T follicular helper cell (primary cell): ENCODE data around the gene ARHGAP8.

Experiments used
- DNase-seq: peaks from one replicate; pipeline ENCODE4 v3.0.0-alpha.2; 2020; ENCODE audit warnings: low read depth

Gene ARHGAP8

DNA sequence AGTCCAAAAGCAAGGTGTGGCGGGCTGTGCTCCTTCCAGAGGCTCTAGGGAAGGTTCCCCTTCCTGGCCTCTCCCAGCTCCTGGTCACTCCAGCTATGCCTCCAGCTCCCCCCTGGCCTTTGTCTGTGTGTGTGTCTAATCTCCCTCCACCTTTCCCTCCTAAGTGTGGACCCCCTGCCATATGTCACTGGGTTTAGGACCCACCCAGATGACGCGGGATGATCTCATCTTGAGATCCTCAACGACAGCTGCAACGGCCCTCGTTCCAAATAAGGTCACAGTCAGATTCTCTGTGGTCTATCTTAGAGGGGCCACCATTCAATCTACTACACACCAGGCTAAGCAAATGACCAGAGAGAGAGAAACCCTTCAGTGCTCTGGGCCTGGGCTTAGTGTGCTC is 107.9 kb downstream of the ARHGAP8 start:
- no peak for DNase-seq

DNA sequence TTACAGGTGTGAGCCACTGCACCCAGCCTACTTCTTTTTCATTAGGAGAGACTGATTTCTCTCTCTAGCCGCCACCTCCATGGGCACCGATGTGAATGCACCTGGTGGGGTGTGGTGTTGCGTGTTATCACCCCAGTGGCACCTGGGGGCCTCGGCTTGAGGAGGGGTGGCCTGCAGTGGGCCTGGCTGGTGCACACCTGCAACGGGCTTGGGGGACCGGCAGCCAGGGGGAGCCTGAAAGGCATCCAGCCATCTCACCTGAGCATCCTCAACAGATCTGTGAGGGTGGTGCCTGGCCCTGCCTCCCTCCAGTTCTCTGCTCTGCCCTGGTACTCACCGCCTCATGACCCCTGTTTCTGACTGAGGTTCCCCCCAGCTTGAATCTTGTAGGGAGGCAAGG is 108.9 kb downstream of the ARHGAP8 start:
- no peak for DNase-seq

DNA sequence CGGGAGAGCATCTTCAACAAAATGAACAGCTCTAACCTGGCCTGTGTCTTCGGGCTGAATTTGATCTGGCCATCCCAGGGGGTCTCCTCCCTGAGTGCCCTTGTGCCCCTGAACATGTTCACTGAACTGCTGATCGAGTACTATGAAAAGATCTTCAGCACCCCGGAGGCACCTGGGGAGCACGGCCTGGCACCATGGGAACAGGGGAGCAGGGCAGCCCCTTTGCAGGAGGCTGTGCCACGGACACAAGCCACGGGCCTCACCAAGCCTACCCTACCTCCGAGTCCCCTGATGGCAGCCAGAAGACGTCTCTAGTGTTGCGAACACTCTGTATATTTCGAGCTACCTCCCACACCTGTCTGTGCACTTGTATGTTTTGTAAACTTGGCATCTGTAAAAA is 109.9 kb downstream of the ARHGAP8 start:
- no peak for DNase-seq

DNA sequence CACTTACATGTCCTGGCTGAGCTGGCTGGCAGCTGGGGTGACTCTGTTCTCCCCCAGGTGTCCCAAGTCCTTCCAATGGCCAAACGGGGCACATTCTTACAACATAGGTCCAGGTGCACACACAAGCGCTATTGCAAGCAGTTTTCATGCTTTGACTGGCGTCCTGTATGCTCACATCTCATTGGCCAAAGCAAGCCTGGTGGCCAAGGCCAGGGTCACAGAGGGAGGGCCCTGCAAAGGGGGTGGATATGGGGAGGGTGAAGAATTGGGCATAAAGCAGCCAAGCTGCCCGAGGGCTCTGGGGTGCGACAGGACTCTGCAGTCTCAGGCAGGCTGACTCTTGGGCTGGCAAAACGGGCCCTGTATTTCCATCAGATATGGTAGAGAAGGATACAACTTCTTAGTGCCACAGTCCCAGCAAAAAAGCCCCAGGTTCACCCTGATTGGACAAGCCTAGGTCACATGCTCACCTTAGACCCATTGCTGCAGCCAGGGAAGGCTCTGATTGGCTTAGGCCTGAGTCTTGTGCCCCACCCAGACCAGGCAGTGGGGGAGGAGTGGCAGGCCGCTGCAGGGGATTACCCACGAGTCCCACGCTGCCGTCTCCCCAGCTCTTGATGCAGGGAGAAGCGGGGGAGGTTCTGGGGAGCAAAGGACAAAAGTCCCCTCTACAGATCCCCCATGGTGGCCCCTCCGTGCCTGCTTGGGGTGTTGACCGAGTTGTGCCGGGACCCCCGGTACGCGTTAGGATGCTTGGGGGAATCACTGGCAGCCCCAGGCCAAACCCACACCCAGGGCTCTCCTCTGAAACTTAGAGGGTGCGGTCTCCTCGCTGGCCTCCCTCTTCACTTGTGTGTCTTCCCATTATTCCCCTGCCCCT is 110.8 kb downstream of the ARHGAP8 start:
- no peak for DNase-seq

DNA sequence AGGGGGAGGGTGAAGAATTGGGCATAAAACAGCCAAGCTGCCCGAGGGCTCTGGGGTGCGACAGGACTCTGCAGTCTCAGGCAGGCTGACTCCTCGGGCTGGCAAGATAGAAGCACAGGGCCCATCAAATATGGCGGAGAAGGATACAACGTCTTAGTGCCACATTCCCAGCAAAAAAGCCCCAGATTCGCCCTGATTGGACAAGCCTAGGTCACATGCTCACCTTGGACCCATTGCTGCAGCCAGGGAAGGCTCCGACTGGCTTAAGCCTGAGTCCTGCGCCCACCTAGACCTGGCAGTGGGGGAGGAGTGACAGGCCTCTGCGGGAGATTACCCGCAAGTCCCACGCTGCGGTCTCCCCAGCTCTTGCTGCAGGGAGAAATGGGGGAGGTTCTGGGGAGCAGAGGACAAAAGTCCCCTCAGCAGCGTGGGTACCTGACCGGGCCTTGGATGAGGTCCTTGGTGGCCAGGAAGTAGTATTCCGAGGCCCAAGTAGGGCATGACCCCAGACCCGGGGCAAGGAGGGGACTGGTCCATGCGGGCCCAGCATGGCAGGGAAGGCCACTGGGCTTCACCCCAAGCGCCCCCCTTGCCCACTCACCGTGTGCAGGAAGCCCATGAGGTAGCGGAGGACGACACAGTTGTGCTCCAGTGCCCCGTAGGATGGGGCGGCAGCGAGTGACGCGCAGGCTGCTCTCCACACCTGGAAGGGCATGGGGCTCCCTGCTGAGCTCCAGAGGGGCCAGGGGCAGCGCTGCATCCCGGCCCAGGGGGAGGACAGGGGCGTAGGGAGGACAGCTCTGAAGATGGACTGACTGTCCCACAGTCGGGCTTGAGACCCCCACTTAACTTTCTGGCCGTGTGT is 113.0 kb downstream of the ARHGAP8 start:
- no peak for DNase-seq

DNA sequence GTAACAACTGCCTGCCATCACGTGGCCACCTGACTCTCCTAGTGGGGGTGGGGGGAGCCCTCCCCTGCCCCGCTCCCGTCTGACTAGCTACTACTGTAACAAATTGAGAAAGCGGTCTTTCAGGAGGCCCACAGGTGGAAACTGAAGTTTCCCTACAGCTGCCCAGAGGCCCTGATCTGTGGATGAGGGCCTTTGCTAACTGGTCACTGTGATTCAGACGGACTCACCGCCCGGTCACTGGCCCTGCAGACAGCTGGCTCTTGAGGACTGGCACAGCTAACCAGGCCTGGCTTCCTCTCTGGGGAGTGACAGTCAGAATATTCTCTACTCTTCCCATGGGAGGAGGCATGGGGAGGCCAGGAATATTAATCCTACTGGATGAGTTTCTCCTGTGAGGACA is 116.8 kb downstream of the ARHGAP8 start:
- DNase-seq: no peak

DNA sequence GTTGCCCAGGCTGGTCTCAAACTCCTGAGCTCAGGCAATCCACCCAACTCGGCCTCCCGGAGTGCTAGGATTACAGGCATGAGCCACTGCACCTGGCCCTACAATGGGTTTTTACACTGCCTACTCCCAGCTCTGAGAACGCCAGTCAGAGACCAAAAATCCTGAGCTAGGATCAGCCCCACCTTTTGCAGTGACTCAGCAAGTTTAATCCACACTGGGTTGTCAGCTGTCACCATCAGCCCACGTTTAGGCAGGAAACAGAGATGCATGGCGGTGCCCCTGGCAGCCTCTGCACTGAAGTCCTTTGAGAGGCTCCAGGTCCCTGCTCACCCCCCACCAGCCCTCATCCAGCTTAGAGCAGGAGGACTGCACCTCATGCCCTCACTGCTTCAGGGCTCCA is 117.6 kb downstream of the ARHGAP8 start:
- no peak for DNase-seq

DNA sequence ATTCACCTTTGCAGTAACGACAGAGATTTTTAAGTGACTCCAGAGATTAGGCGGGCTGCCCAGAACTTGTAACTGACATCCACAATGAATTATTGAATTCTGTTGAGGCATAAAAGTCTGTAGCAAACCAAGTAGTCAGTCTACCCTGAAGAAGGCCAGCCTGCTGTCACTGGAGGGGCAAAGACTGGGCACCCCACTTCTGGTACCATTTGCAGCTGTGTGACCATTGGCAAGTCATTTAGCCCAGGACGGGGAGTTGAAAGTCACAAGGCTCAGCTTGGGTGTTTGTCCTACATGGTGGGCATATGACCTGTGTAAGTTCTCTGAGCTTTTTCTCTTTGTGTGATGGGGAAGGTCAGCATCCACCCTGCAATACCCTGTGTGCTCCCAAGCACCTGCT is 119.4 kb downstream of the ARHGAP8 start:
- no peak for DNase-seq

DNA sequence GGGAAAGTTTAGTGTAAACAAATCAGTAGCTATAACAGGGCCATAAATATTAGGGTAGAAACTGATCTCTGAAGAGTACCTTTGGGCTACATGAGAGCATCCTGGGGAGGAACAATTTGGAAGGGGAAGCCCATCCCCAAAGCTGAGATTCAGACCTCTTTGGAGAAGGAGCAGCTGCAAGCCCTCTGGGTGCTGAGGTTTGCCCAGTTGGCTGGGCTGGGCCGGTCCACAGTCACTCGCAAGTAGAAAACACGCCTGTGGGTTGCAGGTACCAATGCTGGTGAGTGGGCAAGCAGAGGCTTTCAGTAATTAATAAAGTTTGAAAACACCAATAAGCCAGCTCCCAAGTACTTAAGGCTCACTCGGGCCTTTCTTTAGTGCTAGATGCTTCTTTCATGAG is 124.5 kb downstream of the ARHGAP8 start:
- no peak for DNase-seq

DNA sequence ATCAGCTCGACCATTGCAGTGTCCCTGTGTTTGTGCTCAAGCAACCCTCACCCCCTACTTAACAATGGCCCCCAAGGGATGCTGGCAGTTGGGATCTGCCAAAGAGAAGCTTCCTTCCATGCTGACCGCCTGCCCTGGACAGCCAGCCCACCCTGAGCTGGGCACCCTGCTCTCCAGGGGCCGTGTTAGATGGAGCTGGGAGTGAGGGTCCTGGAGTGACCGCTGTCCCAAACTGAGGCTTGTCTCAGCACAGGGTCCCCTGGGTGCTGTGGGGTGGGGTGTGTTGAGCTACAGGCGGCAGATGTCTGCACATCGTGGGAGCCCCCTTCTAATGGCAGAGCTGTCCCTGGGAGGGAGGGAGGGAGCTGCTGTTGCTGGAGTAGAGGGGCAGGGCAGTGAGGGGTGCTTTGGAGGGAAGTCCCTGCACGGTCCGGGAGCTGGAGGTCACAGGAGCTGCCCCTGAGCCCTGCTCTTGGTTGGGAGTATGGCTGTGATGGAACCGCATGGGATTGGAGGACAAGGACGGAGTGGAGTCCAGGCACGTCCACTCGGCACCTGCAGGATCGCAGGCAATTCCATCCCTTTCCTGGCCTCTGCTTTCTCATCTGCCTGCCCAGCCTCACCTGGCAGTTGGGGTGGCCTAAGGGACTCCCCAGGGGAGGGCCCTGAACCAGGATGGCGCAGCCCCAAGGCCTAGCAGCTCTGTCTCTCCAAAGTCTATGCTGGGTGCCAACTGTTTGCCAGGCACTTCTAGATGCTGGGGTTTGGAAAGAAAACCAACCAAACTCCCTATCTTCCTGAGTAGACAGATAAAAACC is 126.3 kb downstream of the ARHGAP8 start:
- no peak for DNase-seq

DNA sequence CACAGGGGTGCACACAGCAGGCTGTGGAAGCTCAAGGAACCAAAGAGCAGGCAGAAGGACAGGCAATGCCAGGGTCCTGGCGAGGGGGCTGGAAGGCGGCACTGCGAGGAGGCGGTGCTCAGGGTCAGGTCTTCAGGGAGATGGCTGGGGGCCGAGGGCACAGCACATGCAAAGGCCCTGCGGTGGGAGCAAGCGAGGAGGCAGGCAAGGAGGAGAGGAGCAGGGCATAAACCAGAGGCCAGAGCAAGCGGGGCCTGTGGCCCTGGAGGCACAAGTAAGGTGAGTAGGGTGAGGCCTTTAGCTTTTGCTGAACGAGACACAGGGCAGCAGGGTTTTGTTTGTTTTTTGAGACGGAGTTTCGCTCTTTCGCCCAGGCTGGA is 126.9 kb downstream of the ARHGAP8 start:
- DNase-seq: no peak

DNA sequence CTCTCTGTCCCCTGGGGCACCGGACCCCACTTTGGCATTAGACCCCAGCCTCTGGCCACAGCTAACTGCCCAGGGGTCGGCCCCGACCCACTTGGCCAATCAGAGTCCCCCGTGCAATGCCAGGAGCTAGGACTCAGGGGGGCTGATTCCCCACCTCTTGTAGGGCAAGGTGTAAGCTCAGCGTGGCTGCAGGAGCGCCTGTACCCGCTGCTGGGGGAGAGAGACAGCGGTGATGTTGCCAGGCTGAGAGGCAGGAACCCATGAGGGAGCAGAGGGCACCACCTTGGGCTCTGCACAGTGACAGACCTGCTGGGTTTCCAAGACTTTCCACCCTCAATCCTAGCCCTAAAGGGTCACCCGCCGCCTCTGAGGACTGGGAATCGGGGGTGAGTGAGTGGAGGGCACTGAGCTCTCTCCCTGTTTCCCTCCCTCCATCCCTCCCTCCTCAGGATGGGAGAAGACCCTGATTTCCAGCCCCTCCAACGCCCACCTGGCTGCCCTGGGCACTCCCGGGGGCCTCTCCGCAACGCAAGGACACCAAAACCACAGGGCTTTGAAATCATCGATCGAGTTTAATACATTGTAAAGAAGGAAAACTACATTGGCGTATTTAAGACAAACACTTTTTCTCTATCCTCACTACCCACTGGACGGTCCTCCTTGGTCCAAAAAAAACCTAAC is 128.4 kb downstream of the ARHGAP8 start:
- no peak for DNase-seq

DNA sequence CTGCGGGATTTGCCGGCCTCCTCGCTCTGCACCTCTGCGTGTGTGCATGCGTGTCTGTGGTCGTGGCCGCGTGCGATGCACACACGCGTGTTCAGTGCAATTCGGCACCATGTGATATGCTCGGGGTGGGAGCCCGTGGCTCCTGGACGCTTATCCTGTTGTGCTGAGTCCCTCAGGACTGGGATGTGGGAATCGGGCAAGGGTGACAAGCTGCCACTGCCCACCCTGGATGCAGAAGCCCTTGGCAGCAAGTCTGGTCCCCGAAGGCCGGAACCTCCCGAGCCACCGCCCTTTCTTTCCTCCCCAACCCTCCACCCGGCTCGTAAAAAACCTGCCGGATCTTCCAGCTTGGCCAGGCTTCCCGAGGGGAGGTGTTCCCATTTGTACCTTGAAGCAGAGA is 129.2 kb downstream of the ARHGAP8 start:
- no peak for DNase-seq

DNA sequence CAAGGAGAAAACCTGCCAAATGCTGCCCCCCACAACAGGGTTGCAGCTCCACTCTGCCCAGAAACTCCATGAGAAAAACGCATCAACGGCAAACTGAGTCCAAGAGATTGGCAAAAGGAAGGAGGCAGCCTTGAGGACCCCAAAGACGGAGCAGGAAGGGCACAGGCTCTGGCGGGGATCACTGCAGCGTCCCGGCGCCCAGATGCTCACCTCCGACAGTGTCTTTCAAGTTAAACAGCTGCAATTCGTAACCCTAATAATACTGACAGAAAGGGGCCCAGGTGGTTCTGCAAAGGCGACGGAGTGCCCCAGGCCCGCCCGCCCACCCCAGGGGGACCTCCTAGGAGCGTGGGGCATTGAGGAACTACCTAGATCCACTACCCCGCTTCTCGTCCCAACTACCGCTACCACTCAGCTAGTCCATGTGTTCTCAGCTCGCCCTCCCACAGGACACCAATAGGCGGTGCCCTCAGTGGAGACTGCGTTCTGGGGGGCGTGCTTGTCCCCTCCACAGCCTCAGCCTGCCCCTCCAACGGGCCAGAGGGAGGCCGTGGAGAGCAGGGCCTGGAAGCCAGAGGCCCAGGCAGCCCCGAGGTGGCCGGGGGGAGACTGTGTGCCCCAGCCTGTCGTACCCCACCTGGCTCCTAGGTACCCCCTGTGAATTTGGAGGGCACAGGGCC is 130.0 kb downstream of the ARHGAP8 start:
- no peak for DNase-seq

DNA sequence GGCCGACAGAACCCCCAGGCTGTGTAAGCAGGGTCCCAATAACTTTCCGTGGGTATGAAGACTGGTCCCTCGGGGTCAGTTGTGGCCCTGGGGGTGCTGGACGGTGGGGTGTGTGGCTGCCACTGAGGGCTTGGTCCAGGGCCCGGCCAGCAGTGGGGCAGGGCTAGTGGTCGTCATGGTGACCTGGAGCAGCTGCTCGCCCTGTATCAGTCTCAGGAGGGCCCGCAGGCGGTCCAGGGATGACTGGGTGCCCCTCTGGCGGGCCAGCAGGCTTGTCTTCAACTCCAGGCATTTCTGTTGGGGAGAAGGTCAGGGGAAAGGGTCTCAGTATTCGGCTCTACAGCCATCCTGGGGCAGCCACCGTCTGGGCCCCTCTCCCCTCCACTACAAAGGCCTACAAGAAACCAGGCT is 130.6 kb downstream of the ARHGAP8 start:
- DNase-seq: no peak

DNA sequence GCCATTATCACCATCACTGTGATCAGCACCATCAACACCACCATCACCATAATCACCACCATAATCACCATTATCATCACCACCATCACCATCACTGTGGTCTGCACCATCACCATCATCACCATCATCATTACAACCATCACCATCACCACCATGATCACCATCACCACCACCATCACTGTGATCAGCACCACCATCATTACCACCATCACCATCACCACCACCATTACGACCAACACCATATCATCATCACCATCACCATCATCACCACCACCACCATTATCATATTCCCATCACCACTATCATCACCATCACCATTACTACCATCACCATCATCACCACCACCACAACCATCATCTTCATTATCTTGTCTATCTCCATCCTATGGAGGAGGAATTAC is 132.2 kb downstream of the ARHGAP8 start:
- DNase-seq: no peak

DNA sequence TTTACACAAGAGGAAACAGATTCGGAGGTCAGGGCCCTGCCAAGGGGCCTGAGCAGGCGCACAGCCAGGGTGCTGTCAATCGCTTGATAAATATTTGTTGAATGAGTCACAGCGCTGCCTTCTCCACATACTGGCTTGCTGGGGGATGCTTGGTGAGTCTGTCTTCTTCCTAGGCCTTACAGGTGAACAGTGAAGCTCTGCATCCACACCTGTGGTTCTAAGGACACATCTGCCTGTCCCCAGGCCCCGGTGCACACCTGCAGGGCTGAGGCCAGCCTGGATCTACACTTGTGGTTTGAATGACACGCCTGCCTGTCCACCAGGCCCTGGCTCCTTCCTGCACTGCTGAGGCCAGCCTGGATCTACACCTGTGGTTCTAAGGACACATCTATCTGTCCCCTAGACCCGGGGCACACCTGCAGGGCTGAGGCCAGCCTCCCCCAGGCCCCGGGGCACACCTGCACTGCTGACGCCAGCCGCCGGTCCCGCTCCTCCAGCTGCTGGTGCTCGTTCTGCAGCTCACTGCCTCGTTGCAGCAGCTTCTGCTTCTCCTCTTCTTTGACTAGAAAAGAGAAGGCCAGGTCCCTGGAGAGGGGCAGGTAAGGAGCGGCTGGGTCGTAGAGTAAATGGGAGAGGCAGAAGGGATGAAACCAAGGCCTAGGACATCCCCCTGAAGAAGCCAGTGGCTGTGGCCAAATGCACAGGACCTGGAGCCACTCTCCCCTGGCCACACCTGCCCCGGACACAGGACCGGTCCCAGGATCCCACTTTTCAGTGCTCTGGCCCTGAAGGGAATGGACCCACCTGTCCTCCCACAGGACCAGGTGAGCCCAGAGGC is 132.8 kb downstream of the ARHGAP8 start:
- no peak for DNase-seq

DNA sequence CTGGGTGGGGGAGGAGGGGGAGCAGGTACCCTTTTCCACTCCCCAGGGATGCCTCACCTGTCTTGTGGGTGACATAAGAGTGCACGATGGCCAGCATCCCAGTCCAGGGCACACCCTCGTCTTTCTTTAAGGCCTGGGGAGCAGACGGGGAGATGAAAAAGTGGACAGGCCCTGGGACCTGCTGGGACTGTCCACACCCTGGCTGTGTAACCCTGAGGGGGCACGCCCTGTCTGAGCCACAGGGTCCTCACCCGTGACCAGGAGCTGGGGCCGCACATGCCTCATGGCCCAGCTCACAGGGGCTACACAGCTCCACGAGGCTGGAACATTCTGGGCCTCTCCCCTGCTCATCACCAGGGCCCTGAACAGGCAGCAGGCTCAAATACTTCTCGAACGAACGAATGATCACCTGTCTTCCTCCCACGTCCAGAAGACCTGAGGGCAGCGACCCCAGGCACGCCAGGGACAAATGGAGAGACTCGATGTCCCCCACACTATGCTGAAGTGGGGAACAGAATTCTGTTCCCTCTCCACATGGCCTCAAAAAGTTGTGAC is 133.5 kb downstream of the ARHGAP8 start:
- no peak for DNase-seq

DNA sequence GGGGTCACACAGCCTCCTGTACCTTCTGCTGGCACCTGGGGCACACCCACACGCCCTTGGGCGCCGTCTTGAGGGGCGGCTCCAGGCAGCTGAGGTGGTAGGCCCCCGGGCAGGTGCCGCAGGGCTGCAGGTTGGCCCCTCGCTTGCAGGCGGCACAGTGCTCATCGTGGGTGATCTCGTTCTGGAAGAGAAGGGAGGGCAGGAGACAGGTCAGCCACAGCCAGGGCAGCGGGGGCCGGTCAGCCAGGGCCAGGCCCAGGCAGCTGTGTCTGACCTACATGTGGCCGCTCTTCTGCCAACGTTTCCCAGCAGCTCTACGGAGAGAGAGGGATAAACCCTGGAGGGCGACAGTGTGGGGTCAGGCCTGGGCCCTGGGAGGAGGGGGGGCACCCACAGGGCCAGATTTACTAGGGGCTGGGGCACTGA is 135.6 kb downstream of the ARHGAP8 start:
- no peak for DNase-seq
